Nephron (organoid): Measurements from ENCODE around the gene TMEM271.

Source experiments
- H3K27ac Mint-ChIP-seq, 3 experiments: 2 replicates each; pipeline ENCODE4 v1.8.0; 2020; ENCODE audit warnings: mixed read lengths in 3 of 3, mild to moderate bottlenecking in 2 of 3, moderate library complexity in 1 of 3
- H3K27me3 Mint-ChIP-seq: 2 replicates; pipeline ENCODE4 v1.8.0; 2021; ENCODE audit warnings: low read depth, mild to moderate bottlenecking, moderate library complexity, mixed read lengths
- H3K36me3 Mint-ChIP-seq: 2 replicates; pipeline ENCODE4 v1.8.0; 2020; ENCODE audit warnings: low read depth, mixed read lengths
- H3K4me1 Mint-ChIP-seq: 2 replicates; pipeline ENCODE4 v1.8.0; 2020; ENCODE audit warnings: mixed read lengths
- H3K4me3 Mint-ChIP-seq, 3 experiments: 2 replicates each; pipeline ENCODE4 v1.8.0; 2020; ENCODE audit warnings: mild to moderate bottlenecking in 3 of 3, mixed read lengths in 3 of 3, moderate library complexity in 2 of 3
- H3K9me3 Mint-ChIP-seq: 2 replicates; pipeline ENCODE4 v1.8.0; 2020; ENCODE audit warnings: mixed read lengths
- TF ChIP-seq, protein P1 (sequence below), 3 experiments: fragments of 200-600 bp; sonication (generic); IDR thresholded peaks; one replicate each; pipeline ENCODE4 v1.5.0; 2021; ENCODE audit warnings: antibody characterized with exemption in 3 of 3; ENCODE audit not compliant: unreplicated experiment in 3 of 3

Gene TMEM271

DNA sequence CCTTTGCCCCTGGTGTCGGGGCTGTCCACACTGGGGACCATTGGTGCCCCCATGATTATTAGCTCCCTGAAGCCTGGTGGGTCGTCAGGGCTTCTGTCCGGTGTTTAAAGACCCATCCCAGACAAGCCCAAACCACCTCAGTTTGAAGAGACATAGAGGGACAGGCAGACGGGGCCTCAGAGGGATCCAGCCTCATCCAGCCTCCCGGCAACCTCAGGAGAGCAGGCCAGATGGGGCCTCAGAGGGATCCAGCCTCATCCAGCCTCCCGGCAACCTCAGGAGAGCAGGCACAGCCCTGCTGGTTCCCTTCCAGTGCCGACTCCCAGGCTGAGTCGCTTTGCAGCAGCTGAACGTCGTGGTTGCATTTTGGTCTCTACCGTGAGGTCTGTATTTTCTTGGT is 45.0 kb downstream of the TMEM271 start:
- Mint-ChIP-seq H3K27ac (no peak overlapping the region), H3K36me3 (peaks cover 59% of the 10 kb centered on the region), H3K27me3 (no peaks in the 10 kb centered on the region), H3K4me1 (no peaks in the 10 kb centered on the region), H3K9me3 (no peaks in the 10 kb centered on the region), H3K4me3 (no peak overlapping the region)
- TF ChIP-seq, protein P1, sequence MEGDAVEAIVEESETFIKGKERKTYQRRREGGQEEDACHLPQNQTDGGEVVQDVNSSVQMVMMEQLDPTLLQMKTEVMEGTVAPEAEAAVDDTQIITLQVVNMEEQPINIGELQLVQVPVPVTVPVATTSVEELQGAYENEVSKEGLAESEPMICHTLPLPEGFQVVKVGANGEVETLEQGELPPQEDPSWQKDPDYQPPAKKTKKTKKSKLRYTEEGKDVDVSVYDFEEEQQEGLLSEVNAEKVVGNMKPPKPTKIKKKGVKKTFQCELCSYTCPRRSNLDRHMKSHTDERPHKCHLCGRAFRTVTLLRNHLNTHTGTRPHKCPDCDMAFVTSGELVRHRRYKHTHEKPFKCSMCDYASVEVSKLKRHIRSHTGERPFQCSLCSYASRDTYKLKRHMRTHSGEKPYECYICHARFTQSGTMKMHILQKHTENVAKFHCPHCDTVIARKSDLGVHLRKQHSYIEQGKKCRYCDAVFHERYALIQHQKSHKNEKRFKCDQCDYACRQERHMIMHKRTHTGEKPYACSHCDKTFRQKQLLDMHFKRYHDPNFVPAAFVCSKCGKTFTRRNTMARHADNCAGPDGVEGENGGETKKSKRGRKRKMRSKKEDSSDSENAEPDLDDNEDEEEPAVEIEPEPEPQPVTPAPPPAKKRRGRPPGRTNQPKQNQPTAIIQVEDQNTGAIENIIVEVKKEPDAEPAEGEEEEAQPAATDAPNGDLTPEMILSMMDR (IDR thresholded peaks at IDR 0.05; ENCODE audit: unreplicated experiment in 3 of 3), result no peak

DNA sequence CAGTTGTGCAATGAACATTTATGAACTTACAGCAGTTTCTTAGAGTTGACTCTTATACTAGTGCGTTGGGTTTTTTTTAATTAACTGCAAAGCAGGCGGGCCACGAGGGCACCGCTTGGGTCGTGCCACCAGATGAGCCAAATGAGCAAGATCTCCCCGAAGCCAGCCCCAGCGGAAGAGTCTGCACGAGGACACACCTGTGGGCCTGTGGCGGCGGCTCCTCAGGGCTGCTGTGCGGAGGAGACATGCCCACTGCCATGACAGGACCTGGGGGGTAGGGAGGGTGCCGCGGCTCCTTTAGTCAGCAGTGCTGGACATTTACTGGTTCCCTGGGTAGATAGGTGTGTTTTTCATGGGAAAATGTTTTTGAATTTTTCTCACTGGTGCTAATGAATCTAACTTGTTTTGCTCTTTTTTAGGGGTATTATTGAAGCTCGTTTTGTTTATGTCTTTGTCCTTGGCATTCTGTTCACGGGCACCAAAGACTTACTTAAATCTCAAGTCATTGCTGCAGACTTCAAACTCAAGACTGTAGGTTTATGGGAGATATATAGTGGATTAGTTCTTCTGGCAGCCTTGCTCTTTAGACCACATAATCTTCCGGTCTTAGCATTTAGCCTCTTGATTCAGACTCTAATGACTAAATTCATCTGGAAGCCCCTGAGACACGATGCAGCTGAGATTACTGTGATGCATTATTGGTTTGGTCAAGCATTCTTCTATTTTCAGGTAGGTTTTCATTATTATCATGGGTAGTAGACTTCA is 45.9 kb downstream of the TMEM271 start:
- Mint-ChIP-seq H3K27ac (no peak overlapping the region), H3K36me3 (peaks cover 61% of the 10 kb centered on the region), H3K27me3 (no peaks in the 10 kb centered on the region), H3K4me1 (no peaks in the 10 kb centered on the region), H3K4me3 (no peak overlapping the region), H3K9me3 (no peaks in the 10 kb centered on the region)
- TF ChIP-seq, protein P1 (IDR thresholded peaks at IDR 0.05; ENCODE audit: unreplicated experiment in 3 of 3), result no peak

DNA sequence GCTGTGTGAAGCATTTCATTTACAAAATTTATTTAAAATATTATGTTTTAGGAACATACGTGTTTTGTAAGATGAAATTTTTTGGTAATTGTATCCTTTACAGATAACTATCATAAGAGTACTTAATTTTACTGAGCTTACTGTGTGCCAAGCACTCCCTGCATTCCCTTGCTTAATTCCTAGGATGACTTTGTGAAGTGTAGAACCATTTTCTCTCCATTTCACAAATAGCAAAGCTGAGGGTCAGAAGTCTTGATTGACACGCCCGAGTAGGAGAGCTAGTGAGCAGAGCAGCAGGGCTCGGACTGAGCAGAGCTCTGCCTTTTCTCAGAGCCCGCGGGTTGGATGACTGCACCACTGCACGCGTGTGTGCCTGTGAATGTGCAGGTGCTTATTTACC is 46.5 kb downstream of the TMEM271 start:
- TF ChIP-seq, protein P1 (IDR thresholded peaks at IDR 0.05; ENCODE audit: unreplicated experiment in 3 of 3), result no peak
- no peaks in the 10 kb centered on the region for H3K4me1 Mint-ChIP-seq
- H3K4me3 Mint-ChIP-seq, result no peak overlapping the region
- H3K27me3 Mint-ChIP-seq, result no peaks in the 10 kb centered on the region
- no peaks in the 10 kb centered on the region for H3K9me3 Mint-ChIP-seq
- no peak overlapping the region for H3K27ac Mint-ChIP-seq
- H3K36me3 Mint-ChIP-seq, result peaks cover 61% of the 10 kb centered on the region

DNA sequence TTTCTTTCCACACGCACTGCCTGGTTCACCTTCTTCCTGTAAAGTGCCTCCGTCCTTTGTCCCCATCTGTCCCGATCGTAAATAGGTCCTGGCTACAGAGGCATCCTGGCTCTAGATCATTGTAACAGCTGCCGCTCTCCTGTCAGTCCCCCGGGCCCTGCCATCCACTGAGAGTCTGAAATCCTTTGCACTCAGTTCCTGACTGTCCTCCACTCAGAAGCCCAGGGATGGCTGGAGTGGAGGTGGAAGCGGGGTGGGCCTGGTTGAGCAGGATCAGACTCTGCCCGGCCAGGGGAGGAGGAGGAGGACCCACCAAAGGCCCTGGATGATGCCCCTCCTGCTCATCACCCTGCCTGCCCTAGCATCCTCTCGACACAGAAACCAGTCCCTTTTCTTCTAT is 47.3 kb downstream of the TMEM271 start:
- Mint-ChIP-seq H3K9me3 (no peaks in the 10 kb centered on the region), H3K27me3 (no peaks in the 10 kb centered on the region), H3K4me3 (no peak overlapping the region), H3K27ac (no peak overlapping the region), H3K4me1 (no peaks in the 10 kb centered on the region), H3K36me3 (peaks cover 65% of the 10 kb centered on the region)
- TF ChIP-seq, protein P1 (IDR thresholded peaks at IDR 0.05; ENCODE audit: unreplicated experiment in 3 of 3), result no peak

DNA sequence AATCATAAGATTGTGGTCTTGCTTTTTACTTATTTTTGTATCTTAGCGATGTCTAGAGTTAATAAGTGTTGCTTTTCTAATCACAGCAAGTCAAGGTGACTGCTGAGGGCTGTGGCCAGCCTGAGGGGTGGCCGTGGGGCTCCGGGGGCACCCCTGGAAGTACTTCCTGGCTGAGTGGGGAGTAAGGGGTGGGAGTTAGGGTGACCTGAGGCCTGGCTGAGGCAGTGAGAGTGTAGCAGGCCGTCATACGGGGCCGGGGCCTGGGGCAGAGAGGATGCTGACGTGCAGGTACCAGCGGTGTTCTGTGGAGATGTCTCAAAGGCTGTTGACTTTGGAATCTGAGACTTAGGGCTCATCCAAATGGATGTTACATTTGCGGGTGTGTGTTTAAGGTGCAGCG is 47.8 kb downstream of the TMEM271 start:
- no peak overlapping the region for H3K27ac Mint-ChIP-seq
- peaks cover 71% of the 10 kb centered on the region for H3K36me3 Mint-ChIP-seq
- TF ChIP-seq, protein P1 (IDR thresholded peaks at IDR 0.05; ENCODE audit: unreplicated experiment in 3 of 3), result no peak
- H3K4me3 Mint-ChIP-seq, result no peak overlapping the region
- H3K4me1 Mint-ChIP-seq, result no peaks in the 10 kb centered on the region
- H3K27me3 Mint-ChIP-seq, result no peaks in the 10 kb centered on the region
- H3K9me3 Mint-ChIP-seq, result no peaks in the 10 kb centered on the region

DNA sequence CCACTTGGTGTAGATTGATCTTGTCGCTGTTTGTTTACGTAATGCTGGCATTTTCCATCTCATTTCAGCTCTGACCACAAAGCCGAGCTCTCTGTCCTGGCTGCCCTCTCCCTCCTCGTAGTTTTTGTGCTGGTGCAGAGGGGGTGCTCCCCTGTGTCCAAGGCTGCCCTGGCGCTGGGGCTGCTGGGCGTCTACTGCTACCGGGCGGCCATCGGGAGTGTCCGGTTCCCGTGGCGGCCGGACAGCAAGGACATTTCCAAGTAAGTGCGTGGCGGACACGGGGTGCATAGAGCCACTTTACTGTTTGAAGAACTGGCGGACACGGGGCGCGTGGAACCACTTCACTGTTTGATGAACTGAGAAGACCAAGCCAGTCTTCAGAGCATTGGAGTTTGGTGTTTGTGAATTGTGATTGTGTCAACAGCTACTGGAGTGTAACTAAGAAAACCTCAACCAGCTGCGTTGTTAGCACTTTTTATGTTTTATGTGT is 49.1 kb downstream of the TMEM271 start:
- Mint-ChIP-seq H3K4me1 (no peaks in the 10 kb centered on the region), H3K36me3 (peaks cover 73% of the 10 kb centered on the region), H3K27me3 (no peaks in the 10 kb centered on the region), H3K27ac (no peak overlapping the region), H3K4me3 (no peak overlapping the region), H3K9me3 (no peaks in the 10 kb centered on the region)
- TF ChIP-seq, protein P1 (IDR thresholded peaks at IDR 0.05; ENCODE audit: unreplicated experiment in 3 of 3), result no peak
